ENCODE measurements around the gene ABLIM1. TPM values are rescaled to one million over a fixed set of nuclear protein-coding genes. Genes with fewer than 3 reads are reported as not detected.

ABLIM1 gene
- total RNA-seq, 1 donor from 2014 or later, result 35.8 TPM

- H3K27me3 Mint-ChIP-seq (ENCODE audit: low read depth), result no peaks in the 10 kb centered on the region
- no peak for DNase-seq (ENCODE audit: low read depth, low spot score)
- H3K4me1 Mint-ChIP-seq, result no peaks in the 10 kb centered on the region
- H3K36me3 Mint-ChIP-seq (ENCODE audit: low read depth), result no peaks in the 10 kb centered on the region
- no peak overlapping the region for H3K27ac Mint-ChIP-seq (ENCODE audit: unreplicated experiment)
- no peak for TF ChIP-seq CTCF (conservative IDR thresholded peaks at IDR 0.05)
- no peaks in the 10 kb centered on the region for H3K9me3 Mint-ChIP-seq
- no peak overlapping the region for H3K4me3 Mint-ChIP-seq
These were observed 9.7 kb downstream of the ABLIM1 start for GRCh38 chr10:114648368-114648767.

DNA sequence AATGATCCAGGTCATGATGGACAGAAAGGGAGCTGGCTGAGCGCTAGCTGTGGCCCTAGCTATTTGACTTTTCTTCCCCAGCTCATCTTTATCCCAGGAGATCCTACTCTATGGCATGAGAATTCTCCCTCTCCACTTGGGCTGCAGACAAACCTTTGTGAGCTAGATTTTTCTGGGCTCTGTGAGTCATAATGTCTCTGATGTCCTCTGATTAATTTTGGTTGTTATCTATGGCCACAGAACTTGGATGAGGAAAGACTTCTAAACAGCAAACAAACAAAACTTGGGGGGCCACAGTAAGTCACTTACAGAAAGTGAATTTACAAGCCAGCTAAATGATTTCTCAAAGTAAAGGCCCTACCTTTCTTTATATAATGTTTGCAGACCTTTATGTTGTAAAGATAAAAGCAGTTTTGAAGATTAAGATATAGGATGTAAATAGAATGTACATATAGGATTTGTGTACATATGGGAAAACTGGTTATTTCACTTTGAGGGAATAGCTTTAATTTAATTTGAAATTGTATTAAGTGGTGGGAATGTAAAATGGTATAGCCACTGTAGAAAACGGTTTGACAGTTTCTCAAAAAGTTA is 10.4 kb downstream of the ABLIM1 start:
- Mint-ChIP-seq H3K4me1 (no peaks in the 10 kb centered on the region), H3K27me3 (ENCODE audit: low read depth) (peaks cover 2% of the 10 kb centered on the region), H3K27ac (ENCODE audit: unreplicated experiment) (no peak overlapping the region), H3K9me3 (no peaks in the 10 kb centered on the region), H3K4me3 (no peak overlapping the region), H3K36me3 (ENCODE audit: low read depth) (no peaks in the 10 kb centered on the region)
- DNase-seq (ENCODE audit: low read depth, low spot score), result no peak
- no peak for TF ChIP-seq CTCF (conservative IDR thresholded peaks at IDR 0.05)

DNA sequence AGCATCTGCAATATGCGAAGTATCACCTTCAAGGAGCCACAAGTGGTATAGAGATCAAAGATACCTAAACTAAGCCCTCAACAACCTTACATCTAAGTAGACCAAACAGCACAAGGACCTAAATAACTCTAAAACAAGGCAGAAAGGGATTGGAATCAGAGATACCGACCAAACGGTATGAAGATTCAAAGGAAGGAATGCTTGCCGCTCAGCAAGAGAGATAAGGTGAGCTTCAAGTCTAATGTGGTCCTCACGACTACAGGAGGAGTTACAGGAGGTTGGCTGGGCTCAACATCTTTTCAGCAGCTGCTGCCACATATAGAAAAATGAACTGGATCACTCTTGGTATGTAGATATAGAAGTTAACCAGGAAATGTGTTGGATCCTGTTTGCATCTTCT is 11.6 kb downstream of the ABLIM1 start:
- no peaks in the 10 kb centered on the region for H3K36me3 Mint-ChIP-seq (ENCODE audit: low read depth)
- no peak overlapping the region for H3K4me3 Mint-ChIP-seq
- no peaks in the 10 kb centered on the region for H3K9me3 Mint-ChIP-seq
- no peaks in the 10 kb centered on the region for H3K4me1 Mint-ChIP-seq
- TF ChIP-seq CTCF (conservative IDR thresholded peaks at IDR 0.05), result no peak
- no peak overlapping the region for H3K27ac Mint-ChIP-seq (ENCODE audit: unreplicated experiment)
- no peak for DNase-seq (ENCODE audit: low read depth, low spot score)
- peaks cover 4% of the 10 kb centered on the region for H3K27me3 Mint-ChIP-seq (ENCODE audit: low read depth)

- peaks cover 4% of the 10 kb centered on the region for H3K27me3 Mint-ChIP-seq (ENCODE audit: low read depth)
These were observed 12.4 kb downstream of the ABLIM1 start for GRCh38 chr10:114645706-114646105.

GRCh38 chr10:114643158-114643557 is 14.9 kb downstream of the ABLIM1 start:
- Mint-ChIP-seq H3K4me1 (peaks cover 3% of the 10 kb centered on the region), H3K27me3 (ENCODE audit: low read depth) (peaks cover 7% of the 10 kb centered on the region), H3K9me3 (no peaks in the 10 kb centered on the region), H3K36me3 (ENCODE audit: low read depth) (no peaks in the 10 kb centered on the region), H3K27ac (ENCODE audit: unreplicated experiment) (no peak overlapping the region), H3K4me3 (no peak overlapping the region)
- no peak for TF ChIP-seq CTCF (conservative IDR thresholded peaks at IDR 0.05)
- no peak for DNase-seq (ENCODE audit: low read depth, low spot score)

More at GRCh38 chr10:114645706-114646105, 12.4 kb downstream of the ABLIM1 start:
- Mint-ChIP-seq H3K4me1 (no peaks in the 10 kb centered on the region), H3K9me3 (no peaks in the 10 kb centered on the region), H3K27ac (ENCODE audit: unreplicated experiment) (no peak overlapping the region), H3K36me3 (ENCODE audit: low read depth) (no peaks in the 10 kb centered on the region), H3K4me3 (no peak overlapping the region)
- no peak for TF ChIP-seq CTCF (conservative IDR thresholded peaks at IDR 0.05)
- DNase-seq (ENCODE audit: low read depth, low spot score), result no peak
